ENCODE measurements around the gene MEIOC. TPM values are rescaled to one million over a fixed set of nuclear protein-coding genes. Genes with fewer than 3 reads are reported as not detected.

The MEIOC gene
- total RNA-seq, 1 experiment from 2014 or later = 3.0 TPM

GRCh38 chr17:44628243-44629188 lies 27.8 kb upstream of the MEIOC start:
- DNase-seq = peak; percentile 95
- no peak overlapping the region for H2BK12ac ChIP-seq (ENCODE audit: insufficient read length, low read depth, low read length)
- no peak overlapping the region for H4K91ac ChIP-seq (ENCODE audit: insufficient read length, low read depth, low read length)
- no peaks in the 10 kb centered on the region for H3K36me3 Mint-ChIP-seq (ENCODE audit: insufficient read depth in 1 of 3, low read depth in 3 of 3)
- H2BK120ac ChIP-seq (ENCODE audit: low read depth, low read length, poor library complexity, severe bottlenecking) = no peak overlapping the region
- no peak overlapping the region for H3K9ac ChIP-seq (ENCODE audit: extremely low read depth, insufficient read length, low read length)
- H3K56ac ChIP-seq (ENCODE audit: insufficient read length, low read depth, low read length) = no peak overlapping the region
- no CpG with 5 or more reads among the region's 34 CpGs for WGBS (ENCODE audit: extremely low coverage, insufficient read length, low lambda C conversion rate)
- no peak overlapping the region for H3K18ac ChIP-seq (ENCODE audit: insufficient read length, low read depth, low read length)
- H3K4ac ChIP-seq (ENCODE audit: low read depth, low read length) = no peak overlapping the region
- H2BK5ac ChIP-seq (ENCODE audit: insufficient read length, low read length) = no peak overlapping the region
- H3K9me3 Mint-ChIP-seq = peaks cover 0 to under 1% of the 10 kb centered on the region in 2 experiments; a peak in 2 of 5 replicates
- H2AK5ac ChIP-seq (ENCODE audit: insufficient read length, low read length) = no peak overlapping the region
- H3K4me3 Mint-ChIP-seq = peak overlapping the region; percentile 33 to 39; a peak in 3 of 5 replicates
- H3K79me1 ChIP-seq (ENCODE audit: insufficient read depth, low read depth, low read length, poor library complexity, severe bottlenecking) = no peaks in the 10 kb centered on the region
- H3K27me3 ChIP-seq (ENCODE audit: insufficient read depth, low read length) = no peaks in the 10 kb centered on the region
- no peaks in the 10 kb centered on the region for H4K20me1 ChIP-seq (ENCODE audit: control insufficient read depth, insufficient read depth, insufficient read length)
- H3K23ac ChIP-seq (ENCODE audit: insufficient read length, low read depth, low read length) = no peak overlapping the region
- H3K14ac ChIP-seq (ENCODE audit: insufficient read depth, low read length) = no peak overlapping the region; the same call in 1 of the 2 replicates
- H3K27me3 Mint-ChIP-seq (ENCODE audit: low read depth) = peaks cover 2% of the 10 kb centered on the region; the same call in 1 of the 2 replicates
- no peak overlapping the region for H4K5ac ChIP-seq (ENCODE audit: insufficient read length, low read depth, low read length)
- no peak overlapping the region for H3T11ph ChIP-seq (ENCODE audit: low read length)
- no peak overlapping the region for H3K27ac ChIP-seq (ENCODE audit: insufficient read length, low read depth, low read length)
- H2BK20ac ChIP-seq (ENCODE audit: low read depth, low read length, poor library complexity, severe bottlenecking) = no peak overlapping the region
- peaks cover 12 to 22% of the 10 kb centered on the region in 2 experiments for H3K4me1 Mint-ChIP-seq
- H2AFZ ChIP-seq (ENCODE audit: low read length) = no peak overlapping the region
- no peak overlapping the region for H3K4me2 ChIP-seq (ENCODE audit: insufficient read depth, insufficient read length, low read length)
- TF ChIP-seq, protein P1, sequence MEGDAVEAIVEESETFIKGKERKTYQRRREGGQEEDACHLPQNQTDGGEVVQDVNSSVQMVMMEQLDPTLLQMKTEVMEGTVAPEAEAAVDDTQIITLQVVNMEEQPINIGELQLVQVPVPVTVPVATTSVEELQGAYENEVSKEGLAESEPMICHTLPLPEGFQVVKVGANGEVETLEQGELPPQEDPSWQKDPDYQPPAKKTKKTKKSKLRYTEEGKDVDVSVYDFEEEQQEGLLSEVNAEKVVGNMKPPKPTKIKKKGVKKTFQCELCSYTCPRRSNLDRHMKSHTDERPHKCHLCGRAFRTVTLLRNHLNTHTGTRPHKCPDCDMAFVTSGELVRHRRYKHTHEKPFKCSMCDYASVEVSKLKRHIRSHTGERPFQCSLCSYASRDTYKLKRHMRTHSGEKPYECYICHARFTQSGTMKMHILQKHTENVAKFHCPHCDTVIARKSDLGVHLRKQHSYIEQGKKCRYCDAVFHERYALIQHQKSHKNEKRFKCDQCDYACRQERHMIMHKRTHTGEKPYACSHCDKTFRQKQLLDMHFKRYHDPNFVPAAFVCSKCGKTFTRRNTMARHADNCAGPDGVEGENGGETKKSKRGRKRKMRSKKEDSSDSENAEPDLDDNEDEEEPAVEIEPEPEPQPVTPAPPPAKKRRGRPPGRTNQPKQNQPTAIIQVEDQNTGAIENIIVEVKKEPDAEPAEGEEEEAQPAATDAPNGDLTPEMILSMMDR (conservative IDR thresholded peaks at IDR 0.05) = no peak
- no peaks in the 10 kb centered on the region for H3K4me1 ChIP-seq (ENCODE audit: insufficient read depth, low read length)
- H3K9me3 ChIP-seq (ENCODE audit: control insufficient read depth, low read depth, low read length) = no peaks in the 10 kb centered on the region
- H2BK15ac ChIP-seq (ENCODE audit: low read depth, low read length) = no peak overlapping the region
- H3K79me2 ChIP-seq (ENCODE audit: insufficient read depth, low read length) = no peaks in the 10 kb centered on the region
- H4K8ac ChIP-seq (replicated peaks; ENCODE audit: insufficient read length, low read depth, low read length) = no peak overlapping the region
- H3K27ac Mint-ChIP-seq = peak overlapping the region; percentile 11 to 88 (median 53); a peak in 5 of 7 replicates
- H3K23me2 ChIP-seq (ENCODE audit: insufficient read length, low read depth, low read length, poor library complexity, severe bottlenecking) = no peaks in the 10 kb centered on the region

All from H9 (cell line).